HepG2 (cell line): Measurements from ENCODE around the gene BABAM2. TPM values are rescaled to one million over a fixed set of nuclear protein-coding genes. Genes with fewer than 3 reads are reported as not detected.
A peak's percentile ranks its signal among the peaks of the same experiment; 100 is the strongest.

Experiments used
- ATAC-seq: fragments of 200-7000 bp; cut with Tn5 transposase; 3 replicates; pipeline ENCODE4 v1.9.1; 2020; ENCODE audit warnings: mild to moderate bottlenecking, moderate library complexity
- BruUV-seq: library from RNA; stranded (reverse); fragments of 400-500 nt; replicated peaks from 2 replicates; lab custom pipeline; 2021; lab: Mats Ljungman, UMichigan
- CTCF ChIA-PET: fragments of 300-600 bp; formaldehyde crosslinking; extraction: SDS; loops from one replicate; lab custom pipeline; 2021; ENCODE audit warnings: low total read pairs, inconsistent platforms, low intra/inter-chr PET ratio; lab: Yijun Ruan, JAX
- POLR2A ChIA-PET: fragments of 350-600 bp; sonication (Branson Sonifier 250); formaldehyde crosslinking; loops from one replicate; lab custom pipeline; 2020; ENCODE audit warnings: antibody characterized with exemption, inconsistent platforms; lab: Yijun Ruan, JAX
- DNase-seq: peaks from one replicate; pipeline ENCODE4 v3.0.0-alpha.2; 2015; ENCODE audit warnings: low spot score
- FAIRE-seq: peaks from 3 replicates; lab custom pipeline; 2011; peaks lifted over from hg19 to GRCh38; lab: Jason Lieb, UNC
- H2AFZ ChIP-seq: one replicate; pipeline ENCODE4 v1.6.1; 2011; ENCODE audit warnings: low read length, inconsistent platforms
- H3K27ac ChIP-seq: fragments of 300-600 bp; 3 replicates; pipeline ENCODE4 v1.8.0; 2011; ENCODE audit warnings: mixed run types, mild to moderate bottlenecking, mixed read lengths, low read length, inconsistent platforms; ENCODE audit not compliant: insufficient read depth; ENCODE audit errors: extremely low read length
- H3K27me3 ChIP-seq, 2 experiments: fragments of 200-600 bp in 1 of 2; 2 replicates in 1 of 2; 3 replicates in 1 of 2; pipeline versions ENCODE4 v1.6.0 to v1.8.0; 2011; ENCODE audit warnings: low read length in 2 of 2, mild to moderate bottlenecking in 2 of 2, moderate library complexity in 2 of 2, inconsistent platforms in 1 of 2; ENCODE audit not compliant: insufficient read depth in 2 of 2, control insufficient read depth in 1 of 2
- H3K36me3 ChIP-seq, 2 experiments: fragments of 200-600 bp in 1 of 2; replicated peaks in 1 of 2; 2 replicates in 1 of 2; 3 replicates in 1 of 2; pipeline versions ENCODE4 v1.5.1 to v1.8.0; 2011; ENCODE audit warnings: low read length in 2 of 2, inconsistent platforms in 1 of 2; ENCODE audit not compliant: insufficient read depth in 2 of 2, control insufficient read depth in 1 of 2
- H3K4me1 ChIP-seq: 2 replicates; pipeline ENCODE4 v1.5.1; 2012; ENCODE audit warnings: low read length, inconsistent platforms; ENCODE audit not compliant: insufficient read depth
- H3K4me2 ChIP-seq: 2 replicates; pipeline ENCODE4 v1.6.0; 2011; ENCODE audit warnings: low read depth, low read length, inconsistent platforms
- H3K4me3 ChIP-seq, 3 experiments: fragments of 200-600 bp in 1 of 3; sonication (generic), shearing (Covaris generic) in 1 of 3; replicated peaks in 1 of 3; 2 replicates each; pipeline ENCODE4 v1.5.1; 2011 to 2016; ENCODE audit warnings: low read length in 3 of 3, inconsistent platforms in 2 of 3, low read depth in 2 of 3, mild to moderate bottlenecking in 2 of 3, control low read depth in 1 of 3, mixed read lengths in 1 of 3; ENCODE audit not compliant: insufficient read depth in 1 of 3
- H3K79me2 ChIP-seq: one replicate; pipeline ENCODE4 v1.6.1; 2011; ENCODE audit warnings: low read length, inconsistent platforms; ENCODE audit not compliant: insufficient read depth
- H3K9ac ChIP-seq: 2 replicates; pipeline ENCODE4 v1.6.0; 2011; ENCODE audit warnings: mild to moderate bottlenecking, low read depth, low read length, inconsistent platforms; ENCODE audit not compliant: insufficient read depth
- H3K9me3 ChIP-seq: 2 replicates; pipeline ENCODE4 v1.5.1; 2012; ENCODE audit warnings: mild to moderate bottlenecking, low read length
- H4K20me1 ChIP-seq: 2 replicates; pipeline ENCODE4 v1.6.0; 2011; ENCODE audit warnings: inconsistent platforms, mild to moderate bottlenecking, low read length, moderate library complexity; ENCODE audit not compliant: insufficient read depth
- DDIT3 ChIP-seq: sonication (generic); formaldehyde crosslinking; IDR thresholded peaks from 2 replicates; pipeline ENCODE4 v1.4.0; 2020; ENCODE audit warnings: mild to moderate bottlenecking, missing genetic modification reagents
- ELF3 ChIP-seq: IDR thresholded peaks from 2 replicates; pipeline ENCODE4 v1.6.1; 2016; ENCODE audit warnings: missing genetic modification reagents, missing compliant biosample characterization
- NAIF1 ChIP-seq: sonication (generic); formaldehyde crosslinking; IDR thresholded peaks from 2 replicates; pipeline ENCODE4 v1.5.0; 2020; ENCODE audit warnings: mild to moderate bottlenecking, missing genetic modification reagents, borderline replicate concordance
- PPARG ChIP-seq: conservative IDR thresholded peaks from 2 replicates; pipeline ENCODE4 v1.6.1; 2016; ENCODE audit warnings: missing biosample characterization, missing genetic modification reagents
- YEATS2 ChIP-seq: sonication (generic); formaldehyde crosslinking; IDR thresholded peaks from 2 replicates; pipeline ENCODE4 v1.4.0; 2020; ENCODE audit warnings: missing genetic modification reagents, borderline replicate concordance
- ZBTB39 ChIP-seq: sonication (generic); formaldehyde crosslinking; IDR thresholded peaks from 2 replicates; pipeline ENCODE4 v1.5.0; 2020; ENCODE audit warnings: missing genetic modification reagents
- ZNF7 ChIP-seq: IDR thresholded peaks from 2 replicates; pipeline ENCODE4 v1.6.1; 2016; ENCODE audit warnings: missing biosample characterization, missing genetic modification reagents
- WGBS: methylation state at CpG from one replicate; pipeline ENCODE4 v1.1.6; 2017; ENCODE audit warnings: low lambda C conversion rate; 5-methylcytosine and 5-hydroxymethylcytosine counted together
- in situ Hi-C: cut with HindIII; loops from 2 replicates; pipeline ENCODE4 v1.10.0; 2017; ENCODE audit warnings: low pct_unique_long_range_greater_than_20kb; ENCODE audit not compliant: extremely low pct_ligation_motif_present
- intact Hi-C: fragments of 100-400 bp; cut with micrococcal nuclease; formaldehyde crosslinking; loops from one replicate; pipeline ENCODE4 v1.10.0; 2022; ENCODE audit not compliant: unreplicated experiment
- polyA plus RNA-seq, 8 experiments: library from polyadenylated mRNA; depleted of rRNA in 3 of 8; stranded (reverse) in 7 of 8; unstranded in 1 of 8; fragments of >200 nt; fragmentation: Illumina TruSeq in 4 of 8; extraction: Trizol in 4 of 8; gene quantifications; 2 replicates each; pipeline versions ENCODE4 v1.2.1 to v1.2.3, GENCODE V29; 2011 to 2016; ENCODE audit warnings: low read depth in 4 of 8, missing spikeins in 1 of 8, mixed read lengths in 1 of 8; ENCODE audit not compliant: insufficient read depth in 1 of 8
- total RNA-seq, 5 experiments: library from RNA; depleted of rRNA; stranded (reverse); fragments of >200 nt; fragmentation: Illumina TruSeq; extraction: Trizol; gene quantifications; 2 replicates each; pipeline ENCODE4 v1.2.3, GENCODE V29; 2016; ENCODE audit warnings: low read depth in 1 of 5
- TF ChIP-seq, protein P1 (sequence below): sonication (generic); formaldehyde crosslinking; IDR thresholded peaks from 2 replicates; pipeline ENCODE4 v1.5.0; 2020; ENCODE audit warnings: mild to moderate bottlenecking, missing genetic modification reagents

Gene BABAM2
- total and polyA plus RNA-seq, 2 of the 13 experiments (the other 11 are each of a cell fraction or from before 2014, with no cell fraction given) = 24.9 to 28.0 TPM

- Histone ChIP-seq H3K9me3 (no peaks in the 10 kb centered on the region), H3K4me1 (peaks cover 58% of the 10 kb centered on the region), H3K27ac (peak overlapping the region; percentile 6), H3K4me2 (peak overlapping the region; percentile 21; the same call in 1 of the 2 replicates), H4K20me1 (no peaks in the 10 kb centered on the region), H3K27me3 (no peaks in the 10 kb centered on the region), H2AFZ (no peak overlapping the region), H3K4me3 (no peak overlapping the region), H3K36me3 (no peaks in the 10 kb centered on the region), H3K9ac (no peak overlapping the region), H3K79me2 (no peaks in the 10 kb centered on the region)
- in situ Hi-C loops (no loop called here), intact Hi-C loops (no loop called here)
- ATAC-seq (no peak), FAIRE-seq (no peak), DNase-seq (no peak)
- CTCF ChIA-PET = interaction anchor here (1.2 kb wide), 1 partner anchor 441 kb away, joined by 3 read pairs; no protein-coding TSS in a partner anchor
- TF ChIP-seq ELF3 (CRISPR knock-in tag) (0 out of 2 replicates have a peak, but pooled peaks have one; percentile 5), PPARG (CRISPR knock-in tag) (peak; percentile 44; the same call in 1 of the 2 replicates), NAIF1 (CRISPR knock-in tag) (no peak), YEATS2 (CRISPR knock-in tag) (no peak)
- WGBS = 72% methylated on average over 5 of the region's 5 CpGs
- POLR2A ChIA-PET = no interaction called here
- BruUV-seq = no TSS peak
Observed at GRCh38 chr2:27955384-27956161, 65.0 kb downstream of the BABAM2 start.

- ChIA-PET CTCF (no interaction called here), POLR2A (no interaction called here)
- 93% methylated on average over 2 of the region's 2 CpGs for WGBS
- Histone ChIP-seq H3K36me3 (no peaks in the 10 kb centered on the region), H3K9me3 (no peaks in the 10 kb centered on the region), H3K4me1 (peaks cover 59% of the 10 kb centered on the region), H3K4me3 (no peak overlapping the region), H3K9ac (no peak overlapping the region), H3K4me2 (no peak overlapping the region), H2AFZ (no peak overlapping the region), H4K20me1 (no peaks in the 10 kb centered on the region), H3K79me2 (no peaks in the 10 kb centered on the region), H3K27me3 (no peaks in the 10 kb centered on the region), H3K27ac (no peak overlapping the region)
- FAIRE-seq (no peak), DNase-seq (no peak), ATAC-seq (no peak)
- in situ Hi-C loops = no loop called here
- intact Hi-C loops = no loop called here
- BruUV-seq = no TSS peak
- no peak for TF ChIP-seq DDIT3 (CRISPR knock-in tag)
- no peak for TF ChIP-seq ZNF7 (CRISPR knock-in tag)
- TF ChIP-seq ZBTB39 (CRISPR knock-in tag) = no peak
- TF ChIP-seq, protein P1, sequence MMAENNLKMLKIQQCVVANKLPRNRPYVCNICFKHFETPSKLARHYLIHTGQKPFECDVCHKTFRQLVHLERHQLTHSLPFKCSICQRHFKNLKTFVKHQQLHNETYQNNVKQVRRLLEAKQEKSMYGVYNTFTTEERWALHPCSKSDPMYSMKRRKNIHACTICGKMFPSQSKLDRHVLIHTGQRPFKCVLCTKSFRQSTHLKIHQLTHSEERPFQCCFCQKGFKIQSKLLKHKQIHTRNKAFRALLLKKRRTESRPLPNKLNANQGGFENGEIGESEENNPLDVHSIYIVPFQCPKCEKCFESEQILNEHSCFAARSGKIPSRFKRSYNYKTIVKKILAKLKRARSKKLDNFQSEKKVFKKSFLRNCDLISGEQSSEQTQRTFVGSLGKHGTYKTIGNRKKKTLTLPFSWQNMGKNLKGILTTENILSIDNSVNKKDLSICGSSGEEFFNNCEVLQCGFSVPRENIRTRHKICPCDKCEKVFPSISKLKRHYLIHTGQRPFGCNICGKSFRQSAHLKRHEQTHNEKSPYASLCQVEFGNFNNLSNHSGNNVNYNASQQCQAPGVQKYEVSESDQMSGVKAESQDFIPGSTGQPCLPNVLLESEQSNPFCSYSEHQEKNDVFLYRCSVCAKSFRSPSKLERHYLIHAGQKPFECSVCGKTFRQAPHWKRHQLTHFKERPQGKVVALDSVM (CRISPR knock-in tag) = no peak
Observed at GRCh38 chr2:27956888-27957287, 66.4 kb downstream of the BABAM2 start.
